Inferior parietal cortex (tissue), 1 donor: ENCODE measurements around the gene CA5A.
"Not testable (repeated sequence)": the region's sequence is repeated elsewhere in the genome, so short reads cannot be mapped to it uniquely, and the experiment has no call there.

Experiments used
- DNase-seq: peaks from one replicate; pipeline ENCODE4 v3.0.0-alpha.2; 2016; ENCODE audit errors: extremely low spot score

CA5A gene

GRCh38 chr16:87936375-87937230 is at the start of gene CA5A:
TSS of gene CA5A (minus strand) at chr16:87936529. CDS start at chr16:87936450, 79 bp downstream.
- no peak for DNase-seq

GRCh38 chr16:87985493-87985892 is 49.2 kb upstream of the CA5A start:
- not testable (repeated sequence) for DNase-seq

GRCh38 chr16:87984632-87985267 is 48.4 kb upstream of the CA5A start:
- DNase-seq = no peak

- not testable (repeated sequence) for DNase-seq
Measured at GRCh38 chr16:87984180-87984579, 47.9 kb upstream of the CA5A start.

- not testable (repeated sequence) for DNase-seq
Measured at GRCh38 chr16:87983737-87984097, 47.4 kb upstream of the CA5A start.

GRCh38 chr16:87983072-87983736 is 46.9 kb upstream of the CA5A start:
- not testable (repeated sequence) for DNase-seq

- no peak for DNase-seq
Measured at GRCh38 chr16:87982581-87983041, 46.3 kb upstream of the CA5A start.

- not testable (repeated sequence) for DNase-seq
Measured at GRCh38 chr16:87981376-87981775, 45.0 kb upstream of the CA5A start.

GRCh38 chr16:87979911-87980630 is 43.7 kb upstream of the CA5A start:
- DNase-seq = not testable (repeated sequence)

- DNase-seq = no peak
Measured at GRCh38 chr16:87979352-87979751, 43.0 kb upstream of the CA5A start.

- no peak for DNase-seq
Measured at GRCh38 chr16:87978127-87978526, 41.8 kb upstream of the CA5A start.

- no peak for DNase-seq
Measured at GRCh38 chr16:87976665-87977064, 40.3 kb upstream of the CA5A start.

- DNase-seq = no peak
Measured at GRCh38 chr16:87974178-87974577, 37.8 kb upstream of the CA5A start.

GRCh38 chr16:87973717-87974116 is 37.4 kb upstream of the CA5A start:
- DNase-seq = no peak

- DNase-seq = no peak
Measured at GRCh38 chr16:87971933-87972332, 35.6 kb upstream of the CA5A start.

GRCh38 chr16:87970186-87970585 is 33.9 kb upstream of the CA5A start:
- DNase-seq = no peak

- DNase-seq = no peak
Measured at GRCh38 chr16:87968541-87968940, 32.2 kb upstream of the CA5A start.

- no peak for DNase-seq
Measured at GRCh38 chr16:87966685-87967185, 30.4 kb upstream of the CA5A start.

GRCh38 chr16:87966064-87966645 is 29.8 kb upstream of the CA5A start:
- DNase-seq = no peak

GRCh38 chr16:87965417-87965816 is 29.1 kb upstream of the CA5A start:
- no peak for DNase-seq

- DNase-seq = no peak
Measured at GRCh38 chr16:87964049-87964659, 27.8 kb upstream of the CA5A start.
